Ovary (tissue), 9 donors: Measurements from ENCODE around the gene MARCHF4. TPM values are rescaled to one million over a fixed set of nuclear protein-coding genes. Genes with fewer than 3 reads are reported as not detected.

Source experiments
- DNase-seq, 5 donors: peaks; one replicate each; pipeline ENCODE4 v3.0.0-alpha.2; 2019 to 2020
- H3K27ac ChIP-seq, 2 donors: fragments of 200-600 bp; one replicate each; pipeline versions ENCODE4 v1.5.1 to v1.8.0; 2019 to 2022
- H3K27me3 ChIP-seq: fragments of 200-600 bp; one replicate; pipeline ENCODE4 v1.8.0; 2022
- H3K36me3 ChIP-seq: fragments of 200-600 bp; sonication (generic); one replicate; pipeline ENCODE4 v1.5.1; 2019
- H3K4me1 ChIP-seq: one replicate; pipeline ENCODE4 v1.8.1; 2013; ENCODE audit warnings: mild to moderate bottlenecking, moderate library complexity; ENCODE audit not compliant: insufficient read depth
- H3K4me3 ChIP-seq: fragments of 200-600 bp; sonication (generic); one replicate; pipeline ENCODE4 v1.5.1; 2017
- H3K9me3 ChIP-seq, 2 donors: fragments of 200-600 bp in 1 of 2; sonication (generic) in 1 of 2; one replicate each; pipeline versions ENCODE4 v1.5.1 to v1.8.1; 2013 to 2019; ENCODE audit warnings: mild to moderate bottlenecking in 1 of 2, moderate library complexity in 1 of 2
- EP300 ChIP-seq: sonication (generic); formaldehyde crosslinking; IDR thresholded peaks from one replicate; pipeline ENCODE4 v1.6.1; 2017; ENCODE audit warnings: antibody characterized with exemption
- POLR2A ChIP-seq: fragments of 450-650 bp; IDR thresholded peaks from one replicate; pipeline ENCODE4 v1.6.1; 2017; ENCODE audit warnings: antibody characterized with exemption, mild to moderate bottlenecking, moderate library complexity
- WGBS, 3 donors: extraction: QIAGEN DNeasy Blood & Tissue Kit in 1 of 3; methylation state at CpG; one replicate each; pipeline versions ENCODE4 v1.1.5 to v1.1.7; 2013 to 2017; 5-methylcytosine and 5-hydroxymethylcytosine counted together
- intact Hi-C, 4 donors: fragments of 100-400 bp; cut with DNase I; formaldehyde crosslinking; loops; one replicate each; pipeline versions ENCODE4 v1.11.0 to v1.15.1; 2022 to 2023
- polyA plus RNA-seq, 2 donors: library from polyadenylated mRNA; stranded (reverse); fragments of 200-250 nt in 1 of 2; fragments of 350-450 nt in 1 of 2; fragmentation: Illumina TruSeq in 1 of 2; extraction: RNeasy Lipid Tissue Mini Kit (QIAGEN cat#74804) in 1 of 2; gene quantifications; one replicate each; pipeline ENCODE4 v1.2.3, GENCODE V29; 2013 to 2014
- total RNA-seq, 7 donors: library from RNA; depleted of rRNA in 2 of 7; stranded (reverse); fragments of >200 nt in 2 of 7; fragmentation: NEBNext Ultra II Directional in 3 of 7; extraction: Animal tissue kit (Norgen Biotek cat#: 25700) in 3 of 7; gene quantifications; one replicate each; pipeline versions ENCODE4 v1.1.0 to v1.2.4, GENCODE V29; 2016 to 2023
- TF ChIP-seq, protein P1 (sequence below), 3 donors: fragments of 450-650 bp in 2 of 3; fragments of 200-600 bp in 1 of 3; IDR thresholded peaks; one replicate each; pipeline versions ENCODE4 v1.5.1 to v1.8.0; 2016 to 2022; ENCODE audit warnings: antibody characterized with exemption in 3 of 3, mild to moderate bottlenecking in 1 of 3
- donor health status: DM: no; HTN: no; CAD: no; lungs with moderate emphysema.
- donor health status: DM: no; HTN: no; CAD: no.
- donor health status: Bipolar disorder and iron deficiency.
- donor health status: DM: yes; HTN: yes; CAD: no.
- donor health status: DM: no; HTN: no; CAD: no.
- donor health status: DM: yes; HTN: yes; CAD: no.

The MARCHF4 gene
- total and polyA plus RNA-seq, 9 donors: 0.01 to 0.10 (median 0.05) TPM; not detected in 5

DNA sequence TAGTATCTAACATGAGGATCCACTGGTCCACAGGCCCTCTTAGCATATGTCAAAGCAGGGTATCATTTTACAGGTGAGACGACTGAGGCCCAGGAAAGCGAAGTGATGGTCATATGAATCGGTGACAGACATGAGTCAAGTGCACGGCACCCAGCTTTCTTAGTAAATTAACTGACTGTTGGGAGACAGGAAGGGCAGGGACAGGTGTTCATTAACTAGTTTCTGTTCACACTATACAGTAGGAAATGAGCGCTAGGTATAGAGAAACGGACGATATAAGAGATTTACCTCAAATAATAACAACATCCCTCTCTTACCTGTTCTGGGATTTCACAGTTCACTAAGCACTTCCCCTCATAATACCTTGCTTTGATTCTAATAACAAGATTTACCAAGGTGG lies 38.3 kb upstream of the MARCHF4 start:
- Histone ChIP-seq H3K27me3 (no peaks in the 10 kb centered on the region), H3K4me3 (no peak overlapping the region), H3K9me3 (no peaks in the 10 kb centered on the region), H3K4me1 (no peaks in the 10 kb centered on the region), H3K36me3 (no peaks in the 10 kb centered on the region), H3K27ac (no peak overlapping the region)
- TF ChIP-seq POLR2A: no peak
- no peak for TF ChIP-seq EP300
- TF ChIP-seq, protein P1, sequence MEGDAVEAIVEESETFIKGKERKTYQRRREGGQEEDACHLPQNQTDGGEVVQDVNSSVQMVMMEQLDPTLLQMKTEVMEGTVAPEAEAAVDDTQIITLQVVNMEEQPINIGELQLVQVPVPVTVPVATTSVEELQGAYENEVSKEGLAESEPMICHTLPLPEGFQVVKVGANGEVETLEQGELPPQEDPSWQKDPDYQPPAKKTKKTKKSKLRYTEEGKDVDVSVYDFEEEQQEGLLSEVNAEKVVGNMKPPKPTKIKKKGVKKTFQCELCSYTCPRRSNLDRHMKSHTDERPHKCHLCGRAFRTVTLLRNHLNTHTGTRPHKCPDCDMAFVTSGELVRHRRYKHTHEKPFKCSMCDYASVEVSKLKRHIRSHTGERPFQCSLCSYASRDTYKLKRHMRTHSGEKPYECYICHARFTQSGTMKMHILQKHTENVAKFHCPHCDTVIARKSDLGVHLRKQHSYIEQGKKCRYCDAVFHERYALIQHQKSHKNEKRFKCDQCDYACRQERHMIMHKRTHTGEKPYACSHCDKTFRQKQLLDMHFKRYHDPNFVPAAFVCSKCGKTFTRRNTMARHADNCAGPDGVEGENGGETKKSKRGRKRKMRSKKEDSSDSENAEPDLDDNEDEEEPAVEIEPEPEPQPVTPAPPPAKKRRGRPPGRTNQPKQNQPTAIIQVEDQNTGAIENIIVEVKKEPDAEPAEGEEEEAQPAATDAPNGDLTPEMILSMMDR (IDR thresholded peaks at IDR 0.05): no peak
- intact Hi-C loops: no loop called here
- WGBS, 3 donors: 90 to 94% (median 92%) methylated on average over 7 of the region's 7 CpGs
- DNase-seq: no peak

DNA sequence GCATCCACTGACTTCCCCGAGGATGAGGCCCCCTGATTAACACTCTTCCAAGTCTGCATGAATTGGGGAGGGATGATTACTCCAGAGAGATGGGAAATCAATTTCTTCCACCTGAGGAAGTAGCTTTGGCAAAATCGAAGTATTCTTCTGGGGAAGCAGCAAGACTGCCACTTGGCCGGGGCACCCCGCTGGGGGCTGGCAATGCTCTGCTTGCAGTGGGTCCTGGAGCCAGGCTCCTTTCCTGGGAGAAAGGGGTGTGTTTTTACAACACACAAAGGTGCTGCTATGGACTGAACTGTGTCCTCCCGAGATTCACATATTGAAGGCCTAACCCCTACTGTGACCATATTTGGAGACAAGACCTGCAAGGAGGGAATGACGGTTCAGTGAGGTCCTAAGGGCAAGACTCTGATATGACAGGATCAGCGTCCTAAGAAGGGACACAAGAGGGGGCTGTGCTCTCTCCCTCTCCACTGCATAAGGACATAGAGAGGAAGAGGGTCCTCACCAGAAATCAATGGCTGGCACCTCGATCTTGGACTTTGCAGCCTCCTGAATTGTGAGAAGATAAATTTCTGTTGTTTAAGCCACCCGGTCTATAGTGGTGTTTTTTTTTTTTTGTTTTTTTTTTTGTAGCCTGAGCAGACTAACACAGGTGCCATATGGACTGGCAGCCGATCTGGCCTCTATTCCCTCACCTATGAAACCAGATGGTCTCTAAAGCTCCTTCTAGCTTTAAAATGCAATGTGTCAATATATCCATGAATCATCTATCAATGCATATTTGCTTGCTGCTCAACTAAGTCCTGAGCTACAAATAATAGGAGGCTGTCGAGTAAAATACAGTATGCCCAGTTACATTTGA lies 36.4 kb upstream of the MARCHF4 start:
- Histone ChIP-seq H3K4me3 (no peak overlapping the region), H3K4me1 (no peaks in the 10 kb centered on the region), H3K36me3 (no peaks in the 10 kb centered on the region), H3K27me3 (no peaks in the 10 kb centered on the region), H3K27ac (no peak overlapping the region), H3K9me3 (no peaks in the 10 kb centered on the region)
- TF ChIP-seq, protein P1 (IDR thresholded peaks at IDR 0.05): no peak
- TF ChIP-seq POLR2A: no peak
- no peak for TF ChIP-seq EP300
- WGBS, 3 donors: 61 to 65% (median 64%) methylated on average over 11 of the region's 11 CpGs
- intact Hi-C loops: no loop called here
- DNase-seq: no peak

DNA sequence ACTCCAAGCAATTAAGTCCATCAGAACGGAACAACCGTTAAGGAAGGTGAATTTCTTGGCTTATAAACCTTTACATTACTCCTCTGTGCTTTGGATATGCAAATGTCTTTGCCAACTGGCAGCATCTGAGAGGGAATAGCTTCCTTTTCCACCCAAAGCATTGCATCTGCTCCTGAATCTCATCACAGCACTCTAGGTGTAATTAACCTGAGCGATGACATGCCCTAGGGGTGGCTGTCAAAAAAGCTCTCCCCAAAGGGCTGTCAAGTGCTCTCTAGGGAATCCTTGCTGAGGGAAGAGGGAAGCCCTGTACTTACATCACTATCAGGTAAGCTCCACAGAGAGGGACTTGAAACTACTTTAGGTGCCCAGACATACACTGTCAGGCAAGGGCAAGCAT lies 34.5 kb upstream of the MARCHF4 start:
- Histone ChIP-seq H3K4me3 (no peak overlapping the region), H3K36me3 (no peaks in the 10 kb centered on the region), H3K27me3 (no peaks in the 10 kb centered on the region), H3K4me1 (no peaks in the 10 kb centered on the region), H3K9me3 (no peaks in the 10 kb centered on the region), H3K27ac (no peak overlapping the region)
- TF ChIP-seq, protein P1 (IDR thresholded peaks at IDR 0.05): no peak
- no peak for TF ChIP-seq EP300
- no peak for TF ChIP-seq POLR2A
- DNase-seq: no peak
- WGBS, 3 donors: 48 to 53% (median 51%) methylated on average over 3 of the region's 3 CpGs
- intact Hi-C loops: no loop called here

DNA sequence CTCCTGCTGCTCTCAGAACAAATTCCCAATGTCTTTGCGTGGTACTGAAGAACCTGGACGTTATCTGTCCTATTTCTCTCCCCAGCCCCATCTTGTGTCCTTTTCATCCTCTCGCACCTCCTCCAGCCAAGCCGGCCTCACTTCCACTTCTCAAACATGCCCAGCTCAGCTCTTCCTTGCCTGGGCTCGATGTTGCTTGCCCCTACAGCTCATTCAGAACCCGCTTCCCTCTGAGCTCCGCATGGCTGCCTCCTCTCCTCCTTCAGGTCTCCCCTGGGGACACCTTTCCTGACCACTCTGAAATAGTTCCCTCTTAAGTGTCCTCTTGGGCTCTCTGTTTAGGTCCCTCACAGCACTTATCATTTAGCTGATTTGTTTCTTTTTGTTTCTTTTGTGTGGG lies 33.3 kb upstream of the MARCHF4 start:
- Histone ChIP-seq H3K27ac (no peak overlapping the region), H3K4me1 (no peaks in the 10 kb centered on the region), H3K36me3 (no peaks in the 10 kb centered on the region), H3K27me3 (no peaks in the 10 kb centered on the region), H3K4me3 (no peak overlapping the region), H3K9me3 (no peaks in the 10 kb centered on the region)
- 82 to 85% (median 84%) methylated on average over 7 of the region's 7 CpGs for WGBS, 3 donors
- intact Hi-C loops: no loop called here
- TF ChIP-seq POLR2A (no peak), EP300 (no peak)
- TF ChIP-seq, protein P1 (IDR thresholded peaks at IDR 0.05): no peak
- no peak for DNase-seq
